ENCODE measurements around the gene ELMO1. TPM values are rescaled to one million over a fixed set of nuclear protein-coding genes. Genes with fewer than 3 reads are reported as not detected.
A peak's percentile ranks its signal among the peaks of the same experiment; 100 is the strongest.

Gene ELMO1
- total RNA-seq, 6 donors from 2014 or later, result 51.4 to 204 (median 73.7) TPM

GRCh38 chr7:37269711-37270508 lies 178.8 kb downstream of the ELMO1 start:
- Histone ChIP-seq H3K36me3 (peaks cover 0 to 3% (median 0%) of the 10 kb centered on the region in 4 donors), H3K4me1 (peaks cover 0 to 7% (median 2%) of the 10 kb centered on the region in 4 donors), H3K4me3 (no peak overlapping the region), H3K9me3 (no peaks in the 10 kb centered on the region), H3K27ac (no peak overlapping the region), H3K27me3 (no peaks in the 10 kb centered on the region)
- no peak for ATAC-seq (ENCODE audit: low FRiP score in 2 of 2)
- DNase-seq, result no peak
- WGBS, 2 donors, result 90 to 91% methylated on average over 6 of the region's 6 CpGs
- TF ChIP-seq CTCF (IDR thresholded peaks at IDR 0.05) (no peak), EP300 (IDR thresholded peaks at IDR 0.05) (no peak), POLR2A (IDR thresholded peaks at IDR 0.05) (no peak), POLR2AphosphoS5 (IDR thresholded peaks at IDR 0.05) (no peak)

GRCh38 chr7:37267251-37267650 lies 181.4 kb downstream of the ELMO1 start:
- Histone ChIP-seq H3K27me3 (no peaks in the 10 kb centered on the region), H3K27ac (no peak overlapping the region), H3K36me3 (peaks cover 0 to 3% (median 0%) of the 10 kb centered on the region in 4 donors), H3K9me3 (no peaks in the 10 kb centered on the region), H3K4me3 (no peak overlapping the region), H3K4me1 (peaks cover 0 to 13% (median 2%) of the 10 kb centered on the region in 4 donors)
- TF ChIP-seq CTCF (IDR thresholded peaks at IDR 0.05), result no peak
- no peak for TF ChIP-seq EP300 (IDR thresholded peaks at IDR 0.05)
- no peak for TF ChIP-seq POLR2A (IDR thresholded peaks at IDR 0.05)
- no peak for TF ChIP-seq POLR2AphosphoS5 (IDR thresholded peaks at IDR 0.05)
- no peak for ATAC-seq (ENCODE audit: low FRiP score in 2 of 2)
- DNase-seq, result peak in 1 of 2 donors; percentile 59
- WGBS, 2 donors, result 96 to 97% methylated on average over 8 of the region's 8 CpGs

- ATAC-seq (ENCODE audit: low FRiP score in 2 of 2), result no peak
- WGBS, 2 donors, result 76 to 93% methylated on average over 6 to 7 of the region's 7 CpGs
- DNase-seq, result peak in 1 of 2 donors; percentile 34
Measured at GRCh38 chr7:37265876-37266275, 182.8 kb downstream of the ELMO1 start.

GRCh38 chr7:37265006-37265405 lies 183.7 kb downstream of the ELMO1 start:
- H3K9me3 ChIP-seq, result no peaks in the 10 kb centered on the region
- DNase-seq (no peak), ATAC-seq (ENCODE audit: low FRiP score in 2 of 2) (no peak)
- peaks cover 0 to 16% (median 5%) of the 10 kb centered on the region in 4 donors for H3K4me1 ChIP-seq
- TF ChIP-seq POLR2AphosphoS5 (IDR thresholded peaks at IDR 0.05) (no peak), EP300 (IDR thresholded peaks at IDR 0.05) (no peak), CTCF (IDR thresholded peaks at IDR 0.05) (no peak), POLR2A (IDR thresholded peaks at IDR 0.05) (no peak)
- H3K4me3 ChIP-seq, result no peak overlapping the region
- H3K27me3 ChIP-seq, result no peaks in the 10 kb centered on the region
- WGBS, 2 donors, result 52 to 64% methylated on average over 1 of the region's 1 CpG
- H3K36me3 ChIP-seq, result no peaks in the 10 kb centered on the region
- H3K27ac ChIP-seq, result no peak overlapping the region

More at GRCh38 chr7:37265876-37266275, 182.8 kb downstream of the ELMO1 start:
- H3K36me3 ChIP-seq, result no peaks in the 10 kb centered on the region
- H3K9me3 ChIP-seq, result no peaks in the 10 kb centered on the region
- TF ChIP-seq EP300 (IDR thresholded peaks at IDR 0.05), result no peak
- no peak for TF ChIP-seq CTCF (IDR thresholded peaks at IDR 0.05)
- no peak for TF ChIP-seq POLR2A (IDR thresholded peaks at IDR 0.05)
- no peak for TF ChIP-seq POLR2AphosphoS5 (IDR thresholded peaks at IDR 0.05)
- H3K27ac ChIP-seq, result no peak overlapping the region
- H3K4me1 ChIP-seq, result peaks cover 0 to 13% (median 2%) of the 10 kb centered on the region in 4 donors
- no peak overlapping the region for H3K4me3 ChIP-seq
- H3K27me3 ChIP-seq, result no peaks in the 10 kb centered on the region
